WI38 (cell line): ENCODE data around the gene OGFR.

Experiments used
- H3K4me3 ChIP-seq: 2 replicates; pipeline ENCODE4 v1.5.1; 2011; ENCODE audit warnings: low read depth, mild to moderate bottlenecking, control low read depth, low read length
- CTCF ChIP-seq: IDR thresholded peaks from 2 replicates; pipeline ENCODE4 v1.5.1; 2012; ENCODE audit warnings: low read depth, mild to moderate bottlenecking, control low read depth, low read length

OGFR gene

GRCh38 chr20:62797671-62798532 lies 6.7 kb upstream of the OGFR start:
- peak overlapping the region; percentile 59 for H3K4me3 ChIP-seq
- TF ChIP-seq CTCF: no peak

GRCh38 chr20:62799036-62799435 lies 5.6 kb upstream of the OGFR start:
- no peak overlapping the region for H3K4me3 ChIP-seq
- no peak for TF ChIP-seq CTCF

GRCh38 chr20:62799459-62799858 lies 5.2 kb upstream of the OGFR start:
- no peak for TF ChIP-seq CTCF
- no peak overlapping the region for H3K4me3 ChIP-seq

GRCh38 chr20:62799873-62800272 lies 4.8 kb upstream of the OGFR start:
- no peak for TF ChIP-seq CTCF

GRCh38 chr20:62800314-62801259 lies 4.0 kb upstream of the OGFR start:
- H3K4me3 ChIP-seq: no peak overlapping the region
- no peak for TF ChIP-seq CTCF

More at GRCh38 chr20:62799873-62800272, 4.8 kb upstream of the OGFR start:
- no peak overlapping the region for H3K4me3 ChIP-seq

- no peak overlapping the region for H3K4me3 ChIP-seq
- TF ChIP-seq CTCF: no peak
Measured at GRCh38 chr20:62801284-62802010, 3.2 kb upstream of the OGFR start.
